ENCODE data around the gene PPARG. TPM values are rescaled to one million over a fixed set of nuclear protein-coding genes. Genes with fewer than 3 reads are reported as not detected.

PPARG gene
- total and polyA plus RNA-seq, 4 donors = 5.2 to 15.7 (median 7.0) TPM

- Histone ChIP-seq H3K9ac (ENCODE audit: low read depth in 1 of 2, low read length in 2 of 2) (peak overlapping the region; percentile 69 to 72), H3K27ac (ENCODE audit: low read depth in 1 of 2, low read length in 2 of 2) (peak overlapping the region; percentile 33 to 61), H3K36me3 (ENCODE audit: control insufficient read depth in 4 of 4, insufficient read depth in 3 of 4, low read depth in 1 of 4, low read length in 3 of 4) (no peaks in the 10 kb centered on the region), H3K4me3 (ENCODE audit: low read depth in 1 of 3, low read length in 3 of 3) (peak overlapping the region; percentile 70 to 86 (median 78)), H3K9me3 (ENCODE audit: control insufficient read depth in 4 of 4, low read length in 3 of 4) (no peaks in the 10 kb centered on the region), H3K4me1 (ENCODE audit: control insufficient read depth in 4 of 4, insufficient read depth in 4 of 4, low read length in 3 of 4) (peaks cover 3 to 29% (median 22%) of the 10 kb centered on the region in 4 donors), H3K27me3 (ENCODE audit: control insufficient read depth in 4 of 4, insufficient read depth in 4 of 4, low read length in 3 of 4) (no peaks in the 10 kb centered on the region)
- TF ChIP-seq, protein P1, sequence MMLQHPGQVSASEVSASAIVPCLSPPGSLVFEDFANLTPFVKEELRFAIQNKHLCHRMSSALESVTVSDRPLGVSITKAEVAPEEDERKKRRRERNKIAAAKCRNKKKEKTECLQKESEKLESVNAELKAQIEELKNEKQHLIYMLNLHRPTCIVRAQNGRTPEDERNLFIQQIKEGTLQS (IDR thresholded peaks at IDR 0.05) = no peak
- TF ChIP-seq HNF4G (IDR thresholded peaks at IDR 0.05) = no peak
- no peak for TF ChIP-seq SP1 (IDR thresholded peaks at IDR 0.05)
- no peak for TF ChIP-seq NR2F2 (IDR thresholded peaks at IDR 0.05)
- TF ChIP-seq HNF4A (conservative IDR thresholded peaks at IDR 0.05) = no peak
- TF ChIP-seq EGR1 (IDR thresholded peaks at IDR 0.05; ENCODE audit: low read depth in 2 of 2) = no peak
- TF ChIP-seq RXRA (IDR thresholded peaks at IDR 0.05) = no peak
- no peak for TF ChIP-seq TAF1 (conservative IDR thresholded peaks at IDR 0.05)
- no peak for TF ChIP-seq MAX (IDR thresholded peaks at IDR 0.05)
- TF ChIP-seq REST (IDR thresholded peaks at IDR 0.05) = no peak
- no peak for TF ChIP-seq ZBTB33 (IDR thresholded peaks at IDR 0.05)
- TF ChIP-seq FOXA2 (IDR thresholded peaks at IDR 0.05) = no peak
- TF ChIP-seq YY1 (IDR thresholded peaks at IDR 0.05) = no peak
- WGBS = 4% methylated on average over 10 of the region's 10 CpGs
- DNase-seq (ENCODE audit: low spot score) = no peak
Measured at GRCh38 chr3:12483872-12484197, 195.0 kb downstream of the PPARG start.

Small RNA genes within 50 kb of the gene (small RNA-seq; reads per million reads assigned to genes)
- gene AC091492.1 = not detected

Other genes with a start within 250 kb of the PPARG start
- gene TIMP4, start 130.2 kb upstream of the PPARG start, total RNA-seq = 1 to 10 TPM in 1 of 2 donors, under 1 TPM in 1; 0.70 to 1.7 TPM
- under 1 TPM; 0.36 to 0.82 TPM for gene TIMP4, start 130.2 kb upstream of the PPARG start, polyA plus RNA-seq
- 10 to 100 TPM in 1 of 2 donors, 1 to 10 TPM in 1; 5.6 to 14.1 TPM for gene TSEN2, start 195.4 kb downstream of the PPARG start, total RNA-seq
- gene TSEN2, start 195.4 kb downstream of the PPARG start, polyA plus RNA-seq = 1 to 10 TPM; 4.1 to 8.1 TPM